GM12891 (cell line): ENCODE measurements around the gene RHBDD1.

ENCODE experiments used
- POLR2A ChIP-seq: IDR thresholded peaks from 2 replicates; pipeline ENCODE4 v1.6.1; 2011; ENCODE audit warnings: low read depth, low read length, control low read depth
- POLR2AphosphoS5 ChIP-seq: IDR thresholded peaks from 2 replicates; pipeline ENCODE4 v1.6.1; 2011; ENCODE audit warnings: low read depth, low read length, control low read depth
- POU2F2 ChIP-seq: IDR thresholded peaks from 2 replicates; pipeline ENCODE4 v1.6.1; 2011; ENCODE audit warnings: low read depth, mild to moderate bottlenecking, control low read depth, low read length, moderate library complexity
- SPI1 ChIP-seq: IDR thresholded peaks from 2 replicates; pipeline ENCODE4 v1.6.1; 2011; ENCODE audit warnings: low read depth, low read length, control low read depth
- TAF1 ChIP-seq: IDR thresholded peaks from 2 replicates; pipeline ENCODE4 v1.6.1; 2011; ENCODE audit warnings: low read depth, low read length, control low read depth

- TF ChIP-seq POLR2AphosphoS5 (no peak), POLR2A (no peak), SPI1 (no peak), TAF1 (no peak), POU2F2 (no peak)
These were observed 46.8 kb downstream of the RHBDD1 start for GRCh38 chr2:226882606-226883005.
